GM11168 (cell line): ENCODE data around the gene PLPPR4.

Experiments used
- in situ Hi-C: fragments of 300-500 bp; cut with MboI; formaldehyde crosslinking; loops from one replicate; pipeline ENCODE4 v1.12.0; 2022; ENCODE audit warnings: low sequenced_read_pairs; ENCODE audit not compliant: unreplicated experiment

PLPPR4 gene

DNA sequence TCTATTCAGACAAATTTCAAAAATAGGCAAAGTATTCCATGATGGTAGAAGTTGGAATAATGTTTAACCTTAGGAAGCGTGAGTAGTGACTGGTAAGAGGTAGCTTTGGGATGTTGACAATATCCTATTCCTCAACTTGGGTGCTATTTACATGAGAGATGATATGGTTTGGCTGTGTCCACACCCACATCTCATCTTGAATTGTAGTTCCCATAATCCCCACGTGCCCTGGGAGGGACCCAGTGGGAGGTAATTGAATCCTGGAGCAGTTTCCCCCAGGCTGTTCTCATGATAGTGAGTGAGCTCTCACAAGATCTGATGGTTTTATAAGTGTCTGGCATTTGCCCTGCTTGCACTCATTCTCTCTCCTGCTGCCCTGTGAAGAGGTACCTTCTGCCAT is 67.3 kb downstream of the PLPPR4 start:
- in situ Hi-C loops, result no loop called here

DNA sequence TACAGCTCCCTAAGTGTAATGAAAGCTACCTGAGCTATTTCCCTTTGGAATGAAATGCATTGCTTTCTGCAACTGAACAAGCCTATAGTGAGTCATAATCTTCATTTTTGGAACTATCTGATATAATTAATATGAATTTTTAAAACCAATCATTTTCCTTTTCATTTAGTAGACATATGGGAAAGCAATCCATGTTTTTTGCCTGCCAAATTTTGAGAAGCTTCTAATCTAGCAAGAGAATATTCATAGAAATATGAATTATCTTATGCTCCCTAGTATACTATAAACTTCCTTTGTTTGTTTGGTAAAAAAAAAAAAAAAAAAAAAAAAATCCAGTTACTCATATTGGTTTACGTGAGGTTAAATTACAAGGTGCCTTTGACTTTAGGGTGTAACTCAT is 68.3 kb downstream of the PLPPR4 start:
- in situ Hi-C loops, result no loop called here

DNA sequence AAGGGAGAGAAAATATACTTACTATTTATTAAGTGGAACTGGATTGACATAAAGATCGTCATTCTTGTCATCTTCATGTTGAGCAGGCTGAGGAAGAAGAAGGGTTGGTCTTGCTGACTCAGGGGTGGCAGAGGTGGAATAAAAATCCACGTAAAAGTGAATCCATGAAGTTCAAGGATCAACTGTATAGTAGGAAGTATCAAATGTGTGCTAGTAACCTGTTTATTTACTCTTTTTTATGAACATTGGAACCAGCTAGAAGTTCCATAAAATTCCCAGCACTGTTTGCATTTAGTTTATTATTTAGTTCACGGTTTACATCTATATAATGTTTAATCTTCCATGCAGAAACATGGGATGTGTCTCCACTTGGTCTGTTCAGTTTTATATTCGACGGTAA is 70.7 kb downstream of the PLPPR4 start:
- in situ Hi-C loops, result no loop called here

DNA sequence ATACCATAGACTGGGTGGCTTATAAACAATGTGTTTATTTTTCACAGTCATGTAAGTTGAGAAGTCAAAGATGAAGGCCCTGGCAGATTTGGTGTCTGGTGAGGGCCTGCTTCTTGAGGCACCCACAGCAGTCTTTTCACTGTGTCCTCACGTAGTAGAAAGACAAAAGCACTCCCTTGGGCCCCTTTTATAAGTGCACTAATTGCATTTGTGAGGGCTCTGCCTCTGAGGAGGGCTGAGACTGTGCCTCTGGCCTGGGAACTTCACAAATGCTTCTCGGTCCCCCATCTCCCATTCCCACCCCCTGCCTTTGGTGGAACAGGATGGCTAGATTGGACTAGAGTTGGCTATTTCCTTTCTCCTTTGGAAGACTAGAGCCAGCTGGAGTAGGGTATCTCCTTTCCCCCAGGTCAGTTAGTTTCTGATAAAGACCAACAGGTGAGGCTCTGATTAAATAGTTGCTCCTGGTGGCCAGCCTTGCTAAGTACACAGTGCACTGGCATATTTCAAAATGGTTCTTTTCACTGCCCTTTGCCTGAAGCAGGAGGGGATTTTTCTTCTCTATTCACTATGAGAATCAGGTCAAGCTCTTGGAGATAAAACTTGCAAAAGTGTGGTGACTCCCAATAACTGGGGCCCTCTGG is 82.9 kb downstream of the PLPPR4 start:
- in situ Hi-C loops, result no loop called here

DNA sequence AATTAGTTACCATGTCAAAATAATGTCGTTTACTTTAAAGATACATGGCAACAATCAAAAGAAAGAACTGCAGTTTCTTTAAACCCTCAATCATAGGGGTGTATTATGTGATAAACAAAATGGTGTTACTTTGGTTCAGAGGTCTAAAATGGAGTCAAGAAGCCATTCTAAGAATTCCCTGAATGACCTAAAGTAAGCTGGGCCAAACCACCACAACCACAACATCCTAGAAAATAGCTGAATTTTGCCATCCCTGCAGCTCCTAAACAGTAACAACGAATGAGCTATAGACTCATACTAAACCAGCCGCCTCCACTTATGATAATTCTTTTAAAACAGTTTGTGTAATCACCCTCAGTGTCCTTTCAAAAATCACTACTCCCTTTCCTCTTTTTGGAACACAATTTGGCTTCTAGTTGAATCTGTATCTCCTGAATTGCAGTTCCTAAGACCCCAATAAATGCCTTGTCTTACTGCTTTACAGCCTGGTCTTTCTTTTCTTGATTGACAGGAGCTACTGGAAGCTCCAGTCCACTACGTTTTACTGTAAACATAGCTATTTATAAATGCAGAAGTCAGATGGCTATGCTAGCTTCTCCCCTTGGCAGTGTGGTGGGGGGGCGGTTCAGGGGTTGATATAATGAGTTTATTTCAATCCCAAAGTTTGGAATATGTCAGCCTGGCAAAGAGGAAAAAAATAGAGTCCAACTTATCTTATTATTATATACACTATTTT is 84.3 kb downstream of the PLPPR4 start:
- in situ Hi-C loops, result no loop called here

DNA sequence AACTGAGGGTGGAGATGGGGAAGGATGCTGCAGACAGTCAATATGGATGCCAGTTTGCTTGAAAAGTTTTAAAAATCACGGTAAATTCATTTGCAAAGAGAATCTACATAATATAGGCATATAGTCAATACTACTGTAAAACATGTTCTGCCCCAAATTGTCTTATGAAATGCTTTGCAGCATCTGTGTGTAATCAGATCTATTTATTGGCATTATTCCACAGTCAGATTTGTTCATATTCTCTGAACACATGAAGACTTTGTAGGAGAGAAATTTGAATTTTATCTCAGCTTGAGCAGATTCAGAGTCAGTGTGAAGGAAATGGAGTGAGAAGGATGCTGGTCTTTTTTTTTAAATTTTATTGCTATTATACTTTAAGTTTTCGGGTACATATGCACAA is 88.5 kb downstream of the PLPPR4 start:
- in situ Hi-C loops, result no loop called here

DNA sequence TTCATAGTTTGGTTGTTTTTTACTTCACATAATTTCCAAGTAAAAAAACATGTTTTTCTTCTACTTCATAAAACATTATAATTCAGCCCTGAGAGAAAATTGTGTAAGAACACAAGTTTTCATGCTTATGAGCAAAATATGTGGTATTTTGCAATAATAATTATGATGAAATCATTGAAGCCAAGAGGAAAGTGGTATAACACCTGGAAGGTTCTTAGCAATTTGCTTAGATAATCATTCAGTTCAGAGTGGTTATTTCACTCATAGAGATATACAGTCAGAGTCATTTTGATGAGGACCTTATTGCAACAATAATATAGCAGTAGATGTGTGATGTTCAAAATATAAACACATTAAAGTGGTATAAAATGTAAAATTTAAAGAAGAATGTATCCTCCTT is 94.5 kb downstream of the PLPPR4 start:
- in situ Hi-C loops, result no loop called here
